GM12872 (cell line): ENCODE results near the gene SPOCK1.

ENCODE experiments used
- TF ChIP-seq, protein P1 (sequence below): IDR thresholded peaks from 3 replicates; pipeline ENCODE4 v1.5.1; 2011; ENCODE audit warnings: low read depth, mild to moderate bottlenecking, low read length, moderate library complexity; ENCODE audit not compliant: insufficient read depth

Gene SPOCK1

DNA sequence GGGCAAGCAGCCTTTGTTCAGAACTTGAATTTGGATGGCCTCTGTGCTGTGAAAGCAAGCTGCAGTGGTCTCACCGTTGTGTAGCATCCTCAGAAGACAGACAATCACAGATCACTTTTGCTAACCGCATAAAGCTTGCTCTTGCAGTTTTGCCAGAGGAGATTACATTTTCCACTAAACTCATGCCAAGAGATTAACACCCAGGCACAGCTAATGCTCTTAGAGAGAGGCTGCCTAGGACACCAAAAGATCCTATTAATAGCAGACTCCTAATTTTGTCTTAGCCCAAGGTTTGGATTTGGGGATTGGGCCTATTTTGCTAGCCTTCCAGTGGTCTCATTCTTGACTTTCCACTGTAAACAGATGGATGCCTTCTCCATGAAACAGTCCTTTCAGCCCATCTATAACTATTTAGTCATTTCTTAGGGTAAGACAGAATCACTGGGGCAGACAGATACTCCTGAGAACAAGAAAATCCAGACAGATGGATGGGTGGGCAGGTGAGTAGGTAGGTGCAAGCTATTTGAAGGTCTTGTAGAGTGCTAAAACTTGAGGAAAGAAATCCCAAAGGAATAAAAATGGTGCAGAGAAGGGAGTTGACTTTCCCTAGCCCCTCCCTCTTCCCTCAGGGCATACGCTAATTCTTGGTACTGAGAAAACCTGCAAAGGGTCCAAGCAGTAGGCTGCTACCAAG, 506.2 kb downstream of the SPOCK1 start:
- TF ChIP-seq, protein P1, sequence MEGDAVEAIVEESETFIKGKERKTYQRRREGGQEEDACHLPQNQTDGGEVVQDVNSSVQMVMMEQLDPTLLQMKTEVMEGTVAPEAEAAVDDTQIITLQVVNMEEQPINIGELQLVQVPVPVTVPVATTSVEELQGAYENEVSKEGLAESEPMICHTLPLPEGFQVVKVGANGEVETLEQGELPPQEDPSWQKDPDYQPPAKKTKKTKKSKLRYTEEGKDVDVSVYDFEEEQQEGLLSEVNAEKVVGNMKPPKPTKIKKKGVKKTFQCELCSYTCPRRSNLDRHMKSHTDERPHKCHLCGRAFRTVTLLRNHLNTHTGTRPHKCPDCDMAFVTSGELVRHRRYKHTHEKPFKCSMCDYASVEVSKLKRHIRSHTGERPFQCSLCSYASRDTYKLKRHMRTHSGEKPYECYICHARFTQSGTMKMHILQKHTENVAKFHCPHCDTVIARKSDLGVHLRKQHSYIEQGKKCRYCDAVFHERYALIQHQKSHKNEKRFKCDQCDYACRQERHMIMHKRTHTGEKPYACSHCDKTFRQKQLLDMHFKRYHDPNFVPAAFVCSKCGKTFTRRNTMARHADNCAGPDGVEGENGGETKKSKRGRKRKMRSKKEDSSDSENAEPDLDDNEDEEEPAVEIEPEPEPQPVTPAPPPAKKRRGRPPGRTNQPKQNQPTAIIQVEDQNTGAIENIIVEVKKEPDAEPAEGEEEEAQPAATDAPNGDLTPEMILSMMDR: no peak

DNA sequence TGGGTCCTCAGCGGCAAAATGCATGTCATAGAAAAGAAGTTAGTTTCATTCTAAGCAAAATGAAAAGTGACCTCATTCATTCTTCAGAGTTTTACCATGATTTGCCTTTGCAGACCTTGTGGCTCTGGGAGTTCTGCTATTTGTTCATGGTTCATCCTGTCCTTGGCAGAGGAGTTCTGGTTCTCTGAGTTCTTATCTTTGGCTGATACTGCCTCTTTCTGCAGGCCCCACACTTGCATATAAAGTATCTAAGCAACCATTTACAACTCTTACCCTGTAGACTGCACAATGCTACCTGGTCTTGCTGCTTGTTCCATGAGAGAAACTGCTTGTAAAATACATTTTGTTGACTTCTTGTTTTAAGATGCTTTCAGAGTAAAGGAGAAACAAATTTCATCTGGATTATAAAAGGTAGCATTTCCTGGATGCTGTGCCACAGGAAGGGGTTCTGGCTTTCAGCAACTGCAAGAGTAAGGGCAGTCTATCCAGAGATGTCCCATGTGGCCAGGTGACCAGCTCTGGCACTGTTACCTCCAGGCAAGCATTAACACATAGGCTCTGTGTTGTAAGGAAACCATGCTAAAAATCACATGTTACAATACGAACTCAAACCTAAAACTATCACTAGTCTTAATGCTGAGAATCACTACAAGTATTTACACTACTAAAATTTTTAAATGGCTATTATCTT, 513.2 kb downstream of the SPOCK1 start:
- TF ChIP-seq, protein P1: no peak

DNA sequence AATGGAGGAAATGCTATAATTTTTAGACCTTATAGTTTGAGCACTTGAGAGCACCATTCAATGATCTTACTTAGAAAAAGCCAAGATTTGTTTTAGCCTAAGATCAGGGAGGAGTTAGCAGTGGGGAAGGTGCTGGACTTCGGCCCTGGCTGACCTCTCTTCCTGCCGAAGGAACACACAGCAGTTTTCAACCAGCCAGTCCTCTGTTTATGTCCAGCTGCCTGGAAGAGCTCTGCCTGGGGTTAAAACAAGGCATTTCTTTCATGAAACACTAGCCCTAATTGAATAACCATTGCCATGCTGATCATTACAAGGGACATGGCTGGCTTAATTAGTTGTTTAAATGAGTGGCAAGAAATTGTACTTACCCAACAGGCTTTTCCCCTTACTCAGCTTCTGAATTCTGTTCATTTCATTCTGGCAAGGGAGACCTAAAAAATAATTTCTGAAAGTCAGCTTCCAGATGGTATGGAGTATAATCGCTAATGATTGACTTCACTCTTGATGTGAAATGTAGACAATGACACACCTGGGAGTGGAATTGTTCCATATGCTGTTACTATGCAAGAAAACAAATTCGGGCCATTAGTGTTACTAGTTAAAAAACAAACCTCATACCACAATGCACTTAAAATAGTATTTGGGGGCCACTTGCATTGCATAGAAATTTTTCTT, 514.2 kb downstream of the SPOCK1 start:
- TF ChIP-seq, protein P1: no peak

DNA sequence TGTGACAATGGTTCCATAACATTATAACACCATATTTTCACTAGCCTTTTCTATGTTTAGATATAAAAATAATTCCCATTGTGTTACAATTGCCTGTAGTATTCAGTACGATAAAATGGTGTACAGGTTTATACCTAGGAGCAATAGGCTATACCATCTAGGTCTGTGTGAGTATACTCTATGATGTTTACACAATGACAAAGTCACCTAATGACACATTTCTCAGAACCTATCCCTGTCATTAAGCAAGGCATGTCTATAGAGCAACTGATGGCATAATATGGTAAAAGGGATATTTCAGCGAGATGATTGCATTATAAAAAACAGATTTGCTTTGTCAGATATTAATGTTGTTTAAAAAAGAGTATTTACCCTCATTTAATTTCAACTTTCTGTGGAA, 517.2 kb downstream of the SPOCK1 start:
- TF ChIP-seq, protein P1: no peak

DNA sequence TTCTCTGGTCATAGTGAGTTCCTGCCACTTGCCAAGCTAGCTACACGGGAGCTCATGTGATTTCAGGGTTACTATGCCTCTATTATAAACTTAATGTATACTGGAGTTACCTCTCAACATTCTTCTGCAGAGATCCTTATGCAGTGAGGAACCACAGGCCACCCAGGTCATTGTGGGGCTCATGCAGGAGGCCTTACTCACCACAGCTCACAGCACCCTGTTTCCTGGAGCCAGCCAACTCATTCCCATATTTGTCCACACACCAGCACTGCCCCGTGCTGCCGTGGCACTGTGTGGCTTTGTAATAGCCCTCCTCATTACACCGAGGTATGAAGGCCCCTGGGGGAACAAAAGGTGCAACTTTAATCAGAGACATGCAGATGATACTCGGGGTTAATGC, 520.0 kb downstream of the SPOCK1 start:
- TF ChIP-seq, protein P1: no peak

DNA sequence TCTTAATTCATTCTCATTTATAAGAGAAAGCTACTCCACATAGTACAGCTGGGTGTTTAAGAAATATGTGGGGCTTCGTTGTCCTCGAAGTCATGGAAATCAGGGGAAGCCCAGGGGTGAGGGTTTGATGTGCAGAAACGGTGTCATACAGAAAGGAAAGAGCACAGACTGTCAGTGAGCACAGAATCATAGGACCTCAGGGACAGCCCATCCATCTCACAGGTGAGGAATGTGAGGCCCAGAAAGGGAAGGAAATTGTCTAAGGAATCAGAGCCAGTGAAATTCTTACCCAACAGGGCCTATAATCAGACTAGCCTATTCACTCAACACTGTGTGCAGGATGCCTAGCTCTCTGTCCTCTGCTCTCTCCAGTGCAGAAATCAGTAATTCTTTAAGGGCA, 535.6 kb downstream of the SPOCK1 start:
- TF ChIP-seq, protein P1: no peak

DNA sequence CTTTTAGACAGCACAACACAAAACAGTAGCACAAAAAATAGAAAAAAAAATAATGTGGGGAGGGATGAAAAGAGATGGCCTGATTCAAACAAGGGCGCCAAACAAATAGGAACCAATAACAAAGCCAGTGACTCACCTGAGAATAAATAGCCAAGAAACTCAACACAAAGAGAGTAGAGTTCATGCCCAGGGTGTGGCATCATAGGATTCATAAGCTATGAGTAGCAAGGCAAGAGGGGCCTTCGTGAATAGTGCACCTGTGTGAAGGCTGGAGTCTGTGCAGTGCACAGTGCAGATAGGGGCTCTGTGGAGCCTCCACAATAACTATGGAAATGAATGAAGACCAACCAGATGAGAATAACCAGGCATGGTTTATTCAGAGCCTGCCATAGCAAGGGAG, 541.7 kb downstream of the SPOCK1 start:
- TF ChIP-seq, protein P1: no peak
